CD14-positive monocyte (primary cell): Measurements from ENCODE around the gene LARGE2. TPM values are rescaled to one million over a fixed set of nuclear protein-coding genes. Genes with fewer than 3 reads are reported as not detected.

Experiments
- DNase-seq, 3 donors: peaks; one replicate each; pipeline ENCODE4 v3.0.0-alpha.2; 2011 to 2022
- H2AFZ ChIP-seq: 2 replicates; pipeline ENCODE4 v1.6.0; 2012; ENCODE audit warnings: mild to moderate bottlenecking, low read depth, low read length, inconsistent platforms; ENCODE audit not compliant: insufficient read depth, poor library complexity, severe bottlenecking
- H3K27ac ChIP-seq, 2 donors: 1 replicate in 1 of 2; 2 replicates in 1 of 2; pipeline ENCODE4 v1.5.1; 2012 to 2013; ENCODE audit warnings: low read length in 2 of 2, control low read depth in 1 of 2, inconsistent platforms in 1 of 2, low read depth in 1 of 2, mild to moderate bottlenecking in 1 of 2
- H3K27me3 ChIP-seq, 2 donors: one replicate each; pipeline versions ENCODE4 v1.6.0 to v1.6.1; 2011 to 2013; ENCODE audit warnings: low read length in 2 of 2; ENCODE audit not compliant: control insufficient read depth in 2 of 2, insufficient read depth in 2 of 2
- H3K36me3 ChIP-seq, 2 donors: replicated peaks in 1 of 2; 1 replicate in 1 of 2; 2 replicates in 1 of 2; pipeline versions ENCODE4 v1.5.1 to v1.6.1; 2012 to 2013; ENCODE audit warnings: low read length in 2 of 2, control low read depth in 1 of 2, inconsistent platforms in 1 of 2, mild to moderate bottlenecking in 1 of 2; ENCODE audit not compliant: insufficient read depth in 2 of 2, control insufficient read depth in 1 of 2
- H3K4me1 ChIP-seq, 2 donors: 1 replicate in 1 of 2; 2 replicates in 1 of 2; pipeline versions ENCODE4 v1.5.1 to v1.6.1; 2012 to 2013; ENCODE audit warnings: low read length in 2 of 2, control low read depth in 1 of 2, inconsistent platforms in 1 of 2, mild to moderate bottlenecking in 1 of 2, moderate library complexity in 1 of 2; ENCODE audit not compliant: insufficient read depth in 2 of 2, control insufficient read depth in 1 of 2
- H3K4me2 ChIP-seq: replicated peaks from 2 replicates; pipeline ENCODE3; 2012; ENCODE audit warnings: low read length, moderate library complexity, mild to moderate bottlenecking; ENCODE audit not compliant: poor library complexity, severe bottlenecking; ENCODE audit errors: extremely low read depth
- H3K4me3 ChIP-seq, 3 experiments: fragments of 200-600 bp in 1 of 3; sonication (generic) in 1 of 3; replicated peaks in 1 of 3; 1 replicate in 2 of 3; 2 replicates in 1 of 3; pipeline ENCODE4 v1.5.1; 2011 to 2013; ENCODE audit warnings: low read length in 3 of 3, mild to moderate bottlenecking in 3 of 3, control low read depth in 2 of 3, low read depth in 2 of 3, inconsistent platforms in 1 of 3, moderate library complexity in 1 of 3
- H3K79me2 ChIP-seq: 2 replicates; pipeline ENCODE4 v1.6.0; 2012; ENCODE audit warnings: mild to moderate bottlenecking, control low read depth, inconsistent platforms, low read length, moderate library complexity; ENCODE audit not compliant: insufficient read depth
- H3K9ac ChIP-seq: 2 replicates; pipeline ENCODE4 v1.6.0; 2017; ENCODE audit warnings: low read length, mild to moderate bottlenecking; ENCODE audit not compliant: insufficient read depth, poor library complexity, severe bottlenecking
- H3K9me3 ChIP-seq, 2 donors: replicated peaks in 1 of 2; 1 replicate in 1 of 2; 2 replicates in 1 of 2; pipeline versions ENCODE4 v1.5.1 to v1.6.1; 2012 to 2013; ENCODE audit warnings: low read length in 2 of 2, control low read depth in 1 of 2; ENCODE audit not compliant: control insufficient read depth in 1 of 2, insufficient read depth in 1 of 2
- H4K20me1 ChIP-seq: 2 replicates; pipeline ENCODE4 v1.6.0; 2012; ENCODE audit warnings: mild to moderate bottlenecking, low read length, control low read depth, moderate library complexity; ENCODE audit not compliant: insufficient read depth
- H3K27ac Mint-ChIP-seq, 7 donors: one replicate each; pipeline ENCODE4 v1.8.0; 2020; ENCODE audit warnings: mild to moderate bottlenecking in 7 of 7, mixed read lengths in 7 of 7, moderate library complexity in 6 of 7, inconsistent platforms in 2 of 7
- H3K27me3 Mint-ChIP-seq, 3 donors: one replicate each; pipeline ENCODE4 v1.8.0; 2021 to 2022; ENCODE audit warnings: low read depth in 3 of 3, mild to moderate bottlenecking in 3 of 3, mixed read lengths in 3 of 3, moderate library complexity in 3 of 3, inconsistent platforms in 1 of 3
- H3K36me3 Mint-ChIP-seq, 2 donors: one replicate each; pipeline ENCODE4 v1.8.0; 2020; ENCODE audit warnings: mixed read lengths in 2 of 2, inconsistent platforms in 1 of 2, mild to moderate bottlenecking in 1 of 2
- H3K4me1 Mint-ChIP-seq: one replicate; pipeline ENCODE4 v1.8.0; 2020; ENCODE audit warnings: mild to moderate bottlenecking, mixed read lengths
- H3K4me3 Mint-ChIP-seq, 2 donors: one replicate each; pipeline ENCODE4 v1.8.0; 2020; ENCODE audit warnings: mild to moderate bottlenecking in 2 of 2, mixed read lengths in 2 of 2, moderate library complexity in 1 of 2
- H3K9me3 Mint-ChIP-seq, 7 donors: one replicate each; pipeline ENCODE4 v1.8.0; 2020 to 2022; ENCODE audit warnings: mixed read lengths in 7 of 7, mild to moderate bottlenecking in 6 of 7, moderate library complexity in 6 of 7, inconsistent platforms in 2 of 7
- CTCF ChIP-seq: fragments of 200-600 bp; IDR thresholded peaks from one replicate; pipeline ENCODE4 v1.8.0; 2022; ENCODE audit warnings: antibody characterized with exemption, mild to moderate bottlenecking
- WGBS: methylation state at CpG from one replicate; pipeline ENCODE4 v1.1.5; 2013; ENCODE audit warnings: missing lambda C conversion rate; ENCODE audit not compliant: insufficient coverage; 5-methylcytosine and 5-hydroxymethylcytosine counted together
- intact Hi-C, 2 donors: fragments of 100-400 bp; cut with micrococcal nuclease; formaldehyde crosslinking; loops; one replicate each; pipeline versions ENCODE4 v1.15.0 to v1.15.1; 2023
- polyA plus RNA-seq, 3 donors: library from polyadenylated mRNA; depleted of rRNA in 1 of 3; unstranded in 2 of 3; stranded (reverse) in 1 of 3; fragments of 300-500 nt in 2 of 3; fragments of >200 nt in 1 of 3; fragmentation: Illumina TruSeq in 2 of 3; gene quantifications; 1 replicate in 2 of 3; 2 replicates in 1 of 3; pipeline ENCODE4 v1.2.3, GENCODE V29; 2012 to 2021

The LARGE2 gene
- polyA plus RNA-seq, 3 donors = 0.12 TPM; not detected in 2

GRCh38 chr11:45934580-45935318 lies 12.3 kb downstream of the LARGE2 start:
- H3K4me3 Mint-ChIP-seq = no peak overlapping the region
- intact Hi-C loops = no loop called here

More at GRCh38 chr11:45934580-45935318, 12.3 kb downstream of the LARGE2 start:
- Histone ChIP-seq H3K36me3 (peaks cover 42 to 78% of the 10 kb centered on the region in 2 donors), H3K9me3 (no peaks in the 10 kb centered on the region), H3K4me3 (no peak overlapping the region), H3K27ac (peak overlapping the region; percentile 21 to 59), H4K20me1 (peaks cover 57% of the 10 kb centered on the region), H3K9ac (peak overlapping the region; percentile 10), H3K4me2 (no peak overlapping the region), H3K4me1 (peaks cover 70 to 74% of the 10 kb centered on the region in 2 donors), H3K79me2 (peaks cover 34% of the 10 kb centered on the region), H2AFZ (no peak overlapping the region), H3K27me3 (no peaks in the 10 kb centered on the region)
- 83% methylated on average over 8 of the region's 12 CpGs for WGBS
- DNase-seq = no peak
- Mint-ChIP-seq H3K36me3 (peaks cover 58 to 93% of the 10 kb centered on the region in 2 donors), H3K9me3 (no peaks in the 10 kb centered on the region), H3K4me1 (peaks cover 74% of the 10 kb centered on the region), H3K27ac (peak overlapping the region in 5 of 7 donors; percentile 14 to 78 (median 67)), H3K27me3 (no peaks in the 10 kb centered on the region)
- TF ChIP-seq CTCF = no peak
